OCI-M2 (cell line): ENCODE measurements around the gene IPMK.
"Not testable (repeated sequence)": the region's sequence is repeated elsewhere in the genome, so short reads cannot be mapped to it uniquely, and the experiment has no call there.

Source experiments
- DNase-seq: peaks from one replicate; lab custom pipeline; 2025; ENCODE audit not compliant: unreplicated experiment; lab: John Stamatoyannopoulos, UW

The IPMK gene

GRCh38 chr10:58268454-58268945 lies 806 bp upstream of the IPMK start:
- DNase-seq = no peak

- no peak for DNase-seq
Observed at GRCh38 chr10:58266826-58267712, 625 bp downstream of the IPMK start.

GRCh38 chr10:58266003-58266825 lies 1.5 kb downstream of the IPMK start:
- no peak for DNase-seq

- no peak for DNase-seq
Observed at GRCh38 chr10:58265249-58265648, 2.4 kb downstream of the IPMK start.

GRCh38 chr10:58264780-58265179 lies 2.9 kb downstream of the IPMK start:
- DNase-seq = no peak

- no peak for DNase-seq
Observed at GRCh38 chr10:58262766-58263165, 4.9 kb downstream of the IPMK start.

- DNase-seq = no peak
Observed at GRCh38 chr10:58260334-58260733, 7.4 kb downstream of the IPMK start.

- no peak for DNase-seq
Observed at GRCh38 chr10:58258977-58259692, 8.6 kb downstream of the IPMK start.

GRCh38 chr10:58256013-58256780 lies 11.5 kb downstream of the IPMK start:
- not testable (repeated sequence) for DNase-seq

GRCh38 chr10:58254644-58255043 lies 13.1 kb downstream of the IPMK start:
- no peak for DNase-seq

GRCh38 chr10:58253184-58253583 lies 14.5 kb downstream of the IPMK start:
- DNase-seq = no peak

- not testable (repeated sequence) for DNase-seq
Observed at GRCh38 chr10:58244666-58245065, 23.0 kb downstream of the IPMK start.

- not testable (repeated sequence) for DNase-seq
Observed at GRCh38 chr10:58244242-58244641, 23.5 kb downstream of the IPMK start.

- DNase-seq = not testable (repeated sequence)
Observed at GRCh38 chr10:58243801-58244200, 23.9 kb downstream of the IPMK start.

- no peak for DNase-seq
Observed at GRCh38 chr10:58243269-58243668, 24.4 kb downstream of the IPMK start.

- no peak for DNase-seq
Observed at GRCh38 chr10:58241346-58241745, 26.3 kb downstream of the IPMK start.

- DNase-seq = no peak
Observed at GRCh38 chr10:58240531-58240930, 27.2 kb downstream of the IPMK start.

GRCh38 chr10:58239561-58240169 lies 28.0 kb downstream of the IPMK start:
- no peak for DNase-seq

- DNase-seq = no peak
Observed at GRCh38 chr10:58237014-58237834, 30.5 kb downstream of the IPMK start.
